Loucy (cell line): ENCODE measurements around the gene SRI.
"Not testable (repeated sequence)": the region's sequence is repeated elsewhere in the genome, so short reads cannot be mapped to it uniquely, and the experiment has no call there.

Experiments
- H2AFZ ChIP-seq: fragments of 200-600 bp; sonication (generic); 2 replicates; pipeline ENCODE4 v1.6.0; 2016; ENCODE audit warnings: antibody characterized with exemption, mild to moderate bottlenecking, low read length, moderate library complexity
- H3F3A ChIP-seq: fragments of 200-600 bp; 2 replicates; pipeline ENCODE4 v1.6.0; 2016; ENCODE audit warnings: antibody characterized with exemption, low read depth, mild to moderate bottlenecking
- H3K27me3 ChIP-seq: fragments of 200-600 bp; sonication (generic); 2 replicates; pipeline ENCODE4 v1.6.1; 2014; ENCODE audit warnings: low read length, mild to moderate bottlenecking; ENCODE audit not compliant: insufficient read depth, poor library complexity, severe bottlenecking
- H3K36me3 ChIP-seq: fragments of 200-600 bp; sonication (generic); 2 replicates; pipeline ENCODE4 v1.6.1; 2016; ENCODE audit warnings: low read length; ENCODE audit not compliant: insufficient read depth
- H3K4me1 ChIP-seq: fragments of 200-600 bp; sonication (generic); 2 replicates; pipeline ENCODE4 v1.5.1; 2014; ENCODE audit warnings: low read length, mild to moderate bottlenecking; ENCODE audit not compliant: insufficient read depth, poor library complexity, severe bottlenecking
- H3K4me2 ChIP-seq: fragments of 200-600 bp; sonication (generic); 2 replicates; pipeline ENCODE4 v1.6.0; 2014; ENCODE audit warnings: antibody characterized with exemption, low read length, low read depth, mild to moderate bottlenecking; ENCODE audit not compliant: poor library complexity, severe bottlenecking
- H3K4me3 ChIP-seq: fragments of 200-600 bp; sonication (generic); 2 replicates; pipeline ENCODE4 v1.5.1; 2014; ENCODE audit warnings: low read length, mild to moderate bottlenecking, mixed read lengths; ENCODE audit not compliant: poor library complexity, severe bottlenecking
- H3K79me2 ChIP-seq: fragments of 200-600 bp; sonication (generic); 2 replicates; pipeline ENCODE4 v1.6.1; 2014; ENCODE audit warnings: low read length; ENCODE audit not compliant: insufficient read depth
- H3K9ac ChIP-seq: fragments of 200-600 bp; sonication (generic); 2 replicates; pipeline ENCODE4 v1.6.0; 2014; ENCODE audit warnings: mild to moderate bottlenecking, low read depth, low read length, moderate library complexity; ENCODE audit not compliant: poor library complexity, severe bottlenecking
- H3K9me2 ChIP-seq: fragments of 200-600 bp; sonication (generic); replicated peaks from 2 replicates; pipeline ENCODE4 v1.6.1; 2016; ENCODE audit warnings: low read depth, low read length, mixed read lengths
- H3K9me3 ChIP-seq: fragments of 200-600 bp; sonication (generic); 2 replicates; pipeline ENCODE4 v1.6.1; 2014; ENCODE audit warnings: mild to moderate bottlenecking, antibody characterized with exemption, low read length, low read depth; ENCODE audit not compliant: insufficient read depth
- H4K20me1 ChIP-seq: fragments of 200-600 bp; sonication (generic); 2 replicates; pipeline ENCODE4 v1.6.0; 2014; ENCODE audit warnings: antibody characterized with exemption, low read length, mild to moderate bottlenecking; ENCODE audit not compliant: insufficient read depth, poor library complexity, severe bottlenecking
- EZH2phosphoT487 ChIP-seq: fragments of 200-600 bp; IDR thresholded peaks from 2 replicates; pipeline ENCODE4 v1.6.1; 2018; ENCODE audit warnings: antibody characterized with exemption, mild to moderate bottlenecking, moderate library complexity, borderline replicate concordance
- TF ChIP-seq, protein P1 (sequence below): fragments of 200-600 bp; sonication (generic); conservative IDR thresholded peaks from 2 replicates; pipeline ENCODE4 v1.5.1; 2014; ENCODE audit warnings: mild to moderate bottlenecking, antibody characterized with exemption, low read length

Gene SRI

DNA sequence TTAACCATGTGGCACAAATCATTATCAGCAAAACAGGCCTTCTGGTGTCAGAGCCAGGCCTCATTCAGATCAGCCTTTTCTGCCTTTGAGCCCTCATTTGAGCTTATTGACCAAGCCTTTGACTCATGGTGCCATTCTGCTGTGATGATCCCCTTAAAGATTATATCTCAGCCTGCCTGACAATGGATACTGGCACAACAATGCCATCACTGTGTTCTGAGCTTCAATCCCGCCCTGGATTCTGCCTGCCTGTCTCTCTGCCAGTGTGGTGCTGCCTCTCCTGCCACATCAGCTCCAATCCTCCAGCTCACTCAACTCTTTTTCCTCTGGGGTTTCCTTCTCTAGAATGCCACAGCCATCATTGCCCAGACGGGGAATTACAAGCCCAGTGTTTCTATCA lies 52.6 kb downstream of the SRI start:
- H2AFZ ChIP-seq, result no peak overlapping the region
- H3K9ac ChIP-seq, result no peak overlapping the region
- no peak for TF ChIP-seq EZH2phosphoT487
- TF ChIP-seq, protein P1, sequence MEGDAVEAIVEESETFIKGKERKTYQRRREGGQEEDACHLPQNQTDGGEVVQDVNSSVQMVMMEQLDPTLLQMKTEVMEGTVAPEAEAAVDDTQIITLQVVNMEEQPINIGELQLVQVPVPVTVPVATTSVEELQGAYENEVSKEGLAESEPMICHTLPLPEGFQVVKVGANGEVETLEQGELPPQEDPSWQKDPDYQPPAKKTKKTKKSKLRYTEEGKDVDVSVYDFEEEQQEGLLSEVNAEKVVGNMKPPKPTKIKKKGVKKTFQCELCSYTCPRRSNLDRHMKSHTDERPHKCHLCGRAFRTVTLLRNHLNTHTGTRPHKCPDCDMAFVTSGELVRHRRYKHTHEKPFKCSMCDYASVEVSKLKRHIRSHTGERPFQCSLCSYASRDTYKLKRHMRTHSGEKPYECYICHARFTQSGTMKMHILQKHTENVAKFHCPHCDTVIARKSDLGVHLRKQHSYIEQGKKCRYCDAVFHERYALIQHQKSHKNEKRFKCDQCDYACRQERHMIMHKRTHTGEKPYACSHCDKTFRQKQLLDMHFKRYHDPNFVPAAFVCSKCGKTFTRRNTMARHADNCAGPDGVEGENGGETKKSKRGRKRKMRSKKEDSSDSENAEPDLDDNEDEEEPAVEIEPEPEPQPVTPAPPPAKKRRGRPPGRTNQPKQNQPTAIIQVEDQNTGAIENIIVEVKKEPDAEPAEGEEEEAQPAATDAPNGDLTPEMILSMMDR, result no peak

DNA sequence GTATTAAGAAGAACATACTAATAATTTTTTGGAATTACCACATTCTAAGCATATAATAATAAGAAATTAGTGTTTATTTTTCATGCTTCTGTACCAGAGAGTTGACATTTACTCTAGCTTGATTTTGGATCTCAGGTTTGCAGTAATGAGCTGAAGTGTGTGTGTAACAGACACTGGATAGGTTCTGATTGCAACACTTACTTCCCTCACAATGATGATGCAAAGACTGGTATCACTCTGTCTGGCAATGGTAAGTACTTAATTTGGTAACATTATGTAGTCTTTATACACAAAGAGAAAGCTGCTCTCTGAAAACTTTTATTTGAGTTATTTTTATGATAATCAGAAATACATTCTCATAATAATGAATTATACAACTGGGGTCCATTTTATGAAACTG lies 54.1 kb downstream of the SRI start:
- no peak overlapping the region for H3K9ac ChIP-seq
- no peaks in the 10 kb centered on the region for H3K79me2 ChIP-seq
- no peak overlapping the region for H2AFZ ChIP-seq
- TF ChIP-seq, protein P1, result no peak
- no peak for TF ChIP-seq EZH2phosphoT487
- no peak overlapping the region for H3K4me2 ChIP-seq
- H3K9me3 ChIP-seq, result no peaks in the 10 kb centered on the region
- no peaks in the 10 kb centered on the region for H4K20me1 ChIP-seq
- H3K27me3 ChIP-seq, result no peaks in the 10 kb centered on the region
- H3F3A ChIP-seq, result no peaks in the 10 kb centered on the region
- no peaks in the 10 kb centered on the region for H3K4me1 ChIP-seq
- H3K9me2 ChIP-seq, result no peaks in the 10 kb centered on the region
- no peaks in the 10 kb centered on the region for H3K36me3 ChIP-seq
- no peak overlapping the region for H3K4me3 ChIP-seq

More for the DNA sequence above, 52.6 kb downstream of the SRI start:
- H3K36me3 ChIP-seq, result no peaks in the 10 kb centered on the region
- H3K9me3 ChIP-seq, result no peaks in the 10 kb centered on the region
- H3K4me1 ChIP-seq, result no peaks in the 10 kb centered on the region
- H3K79me2 ChIP-seq, result no peaks in the 10 kb centered on the region
- H4K20me1 ChIP-seq, result no peaks in the 10 kb centered on the region
- no peak overlapping the region for H3K4me3 ChIP-seq
- no peaks in the 10 kb centered on the region for H3F3A ChIP-seq
- no peaks in the 10 kb centered on the region for H3K27me3 ChIP-seq
- H3K4me2 ChIP-seq, result no peak overlapping the region
- no peaks in the 10 kb centered on the region for H3K9me2 ChIP-seq

DNA sequence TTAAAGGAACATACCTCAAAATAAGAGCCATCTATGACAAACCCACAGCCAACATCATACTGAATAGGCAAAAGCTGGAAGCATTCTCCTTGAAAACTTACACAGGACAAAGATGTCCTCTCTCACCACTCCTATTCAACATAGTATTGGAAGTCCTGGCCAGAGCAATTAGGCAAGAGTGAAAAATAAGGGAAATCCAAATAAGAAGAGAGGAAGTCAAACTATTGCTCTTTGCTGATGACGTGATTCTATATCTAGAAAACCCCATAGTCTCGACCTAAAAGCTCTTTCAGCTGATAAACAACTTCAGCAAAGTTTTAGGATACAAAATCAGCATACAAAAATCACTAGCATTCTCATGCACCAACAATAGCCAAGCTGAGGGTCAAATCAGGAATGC lies 60.1 kb downstream of the SRI start:
- H3K27me3 ChIP-seq, H3K4me2 ChIP-seq, H3K4me1 ChIP-seq, H3K9me3 ChIP-seq, H4K20me1 ChIP-seq, H3K4me3 ChIP-seq, H3F3A ChIP-seq, H3K36me3 ChIP-seq, H3K9me2 ChIP-seq, H3K9ac ChIP-seq, H2AFZ ChIP-seq, H3K79me2 ChIP-seq: not testable (repeated sequence)

DNA sequence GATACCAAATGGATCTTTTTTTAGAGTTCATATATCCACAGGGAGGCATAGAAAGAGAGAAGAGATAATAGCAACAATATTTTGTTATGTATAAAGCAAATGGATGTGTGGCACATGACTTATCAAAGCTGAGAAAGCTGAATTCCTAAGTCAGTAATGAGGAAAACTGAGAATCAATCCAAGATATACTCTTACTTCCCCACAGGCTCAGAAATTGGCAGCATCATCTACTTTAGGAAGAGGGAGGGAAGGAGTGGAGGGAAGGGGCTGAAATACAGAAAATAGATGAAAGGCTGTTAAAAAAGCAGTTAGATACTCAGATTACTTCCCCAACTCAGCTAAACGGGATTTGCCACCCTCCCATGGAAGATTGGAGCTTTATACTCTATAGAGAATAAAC lies 63.5 kb downstream of the SRI start:
- H3K4me2 ChIP-seq, result no peak overlapping the region
- no peaks in the 10 kb centered on the region for H3K9me2 ChIP-seq
- no peaks in the 10 kb centered on the region for H3F3A ChIP-seq
- no peaks in the 10 kb centered on the region for H4K20me1 ChIP-seq
- no peak overlapping the region for H3K9ac ChIP-seq
- H3K4me1 ChIP-seq, result no peaks in the 10 kb centered on the region
- TF ChIP-seq, protein P1, result no peak
- TF ChIP-seq EZH2phosphoT487, result no peak
- H3K9me3 ChIP-seq, result no peaks in the 10 kb centered on the region
- peaks cover 10% of the 10 kb centered on the region; the same call in 1 of the 2 replicates for H3K36me3 ChIP-seq
- no peaks in the 10 kb centered on the region for H3K27me3 ChIP-seq
- H2AFZ ChIP-seq, result no peak overlapping the region
- no peaks in the 10 kb centered on the region for H3K79me2 ChIP-seq
- H3K4me3 ChIP-seq, result no peak overlapping the region
